Smooth muscle cell (in vitro differentiated cells): ENCODE results near the gene TMPRSS6. TPM values are rescaled to one million over a fixed set of nuclear protein-coding genes. Genes with fewer than 3 reads are reported as not detected.

Experiments used
- DNase-seq: peaks from one replicate; lab custom pipeline; 2025; ENCODE audit not compliant: unreplicated experiment; lab: John Stamatoyannopoulos, UW
- H2AFZ ChIP-seq: fragments of 200-600 bp; sonication (generic); 2 replicates; pipeline ENCODE4 v1.6.0; 2016; ENCODE audit warnings: antibody characterized with exemption, low read depth, mild to moderate bottlenecking
- H3F3A ChIP-seq: fragments of 200-600 bp; sonication (generic); 2 replicates; pipeline ENCODE4 v1.6.0; 2017; ENCODE audit warnings: antibody characterized with exemption, low read depth
- H3K27ac ChIP-seq: fragments of 200-600 bp; sonication (generic); 2 replicates; pipeline ENCODE4 v1.5.1; 2016; ENCODE audit warnings: low read depth, mild to moderate bottlenecking
- H3K27me3 ChIP-seq: fragments of 200-600 bp; sonication (generic); 2 replicates; pipeline ENCODE4 v1.6.1; 2016; ENCODE audit warnings: low read depth, mild to moderate bottlenecking
- H3K36me3 ChIP-seq: fragments of 200-600 bp; sonication (generic); 2 replicates; pipeline ENCODE4 v1.5.1; 2016; ENCODE audit warnings: low read depth
- H3K4me1 ChIP-seq: fragments of 200-600 bp; sonication (generic); 2 replicates; pipeline ENCODE4 v1.5.1; 2016; ENCODE audit warnings: low read depth
- H3K4me2 ChIP-seq: fragments of 200-600 bp; sonication (generic); 2 replicates; pipeline ENCODE4 v1.6.0; 2016; ENCODE audit warnings: mild to moderate bottlenecking
- H3K4me3 ChIP-seq: fragments of 200-600 bp; sonication (generic); 2 replicates; pipeline ENCODE4 v1.5.1; 2016; ENCODE audit warnings: mild to moderate bottlenecking
- H3K79me2 ChIP-seq: fragments of 200-600 bp; sonication (generic); 2 replicates; pipeline ENCODE4 v1.6.0; 2016; ENCODE audit warnings: low read depth, mild to moderate bottlenecking
- H3K9ac ChIP-seq: fragments of 200-600 bp; sonication (generic); 2 replicates; pipeline ENCODE4 v1.6.0; 2016; ENCODE audit warnings: low read depth
- H3K9me3 ChIP-seq: fragments of 200-600 bp; sonication (generic); replicated peaks from 2 replicates; pipeline ENCODE4 v1.5.1; 2016; ENCODE audit warnings: low read depth
- H4K20me1 ChIP-seq: fragments of 200-600 bp; sonication (generic); 2 replicates; pipeline ENCODE4 v1.6.0; 2016; ENCODE audit warnings: low read depth
- WGBS: methylation state at CpG from one replicate; pipeline ENCODE4 v1.1.7; 2016; ENCODE audit warnings: low lambda C conversion rate; 5-methylcytosine and 5-hydroxymethylcytosine counted together
- polyA plus RNA-seq: library from polyadenylated mRNA; unstranded; fragments of >200 nt; fragmentation: Nextera tagmentation; extraction: Ambion mirVana; gene quantifications from 2 replicates; pipeline ENCODE4 v1.2.1, GENCODE V29; 2016
- total RNA-seq: library from RNA; depleted of rRNA; stranded (reverse); fragments of >200 nt; gene quantifications from 2 replicates; pipeline ENCODE4 v1.2.3, GENCODE V29; 2014
- TF ChIP-seq, protein P1 (sequence below): fragments of 200-600 bp; sonication (generic); IDR thresholded peaks from 2 replicates; pipeline ENCODE4 v1.5.1; 2017; ENCODE audit warnings: borderline replicate concordance, mild to moderate bottlenecking, antibody characterized with exemption; ENCODE audit not compliant: insufficient read depth, poor library complexity, severe bottlenecking

TMPRSS6 gene
- total and polyA plus RNA-seq, 2 experiments from 2014 or later = not detected

DNA sequence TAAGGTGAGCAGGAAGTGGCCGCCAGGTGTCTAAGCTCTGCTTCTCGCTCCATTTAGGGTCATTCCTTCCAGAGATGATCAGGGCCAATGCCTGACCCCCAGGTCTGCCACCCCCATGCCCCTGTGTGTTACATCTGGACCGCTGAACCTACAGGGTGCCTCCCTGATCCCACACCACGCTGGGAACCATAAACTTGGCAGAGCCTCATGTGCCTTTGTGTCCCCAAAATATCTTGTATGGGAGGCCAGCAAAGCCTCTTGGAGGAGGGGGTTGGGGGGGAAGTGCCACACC lies 94.0 kb downstream of the TMPRSS6 start:
- Histone ChIP-seq H3K27me3 (no peaks in the 10 kb centered on the region), H3K4me3 (no peak overlapping the region), H3F3A (no peaks in the 10 kb centered on the region), H3K9me3 (no peaks in the 10 kb centered on the region), H3K36me3 (no peaks in the 10 kb centered on the region), H4K20me1 (peaks cover 15% of the 10 kb centered on the region), H3K27ac (no peak overlapping the region), H3K4me1 (peaks cover 5% of the 10 kb centered on the region), H3K79me2 (peaks cover 17% of the 10 kb centered on the region), H2AFZ (no peak overlapping the region), H3K4me2 (no peak overlapping the region), H3K9ac (no peak overlapping the region)
- no peak for DNase-seq
- WGBS = 74% methylated on average over 4 of the region's 4 CpGs
- TF ChIP-seq, protein P1, sequence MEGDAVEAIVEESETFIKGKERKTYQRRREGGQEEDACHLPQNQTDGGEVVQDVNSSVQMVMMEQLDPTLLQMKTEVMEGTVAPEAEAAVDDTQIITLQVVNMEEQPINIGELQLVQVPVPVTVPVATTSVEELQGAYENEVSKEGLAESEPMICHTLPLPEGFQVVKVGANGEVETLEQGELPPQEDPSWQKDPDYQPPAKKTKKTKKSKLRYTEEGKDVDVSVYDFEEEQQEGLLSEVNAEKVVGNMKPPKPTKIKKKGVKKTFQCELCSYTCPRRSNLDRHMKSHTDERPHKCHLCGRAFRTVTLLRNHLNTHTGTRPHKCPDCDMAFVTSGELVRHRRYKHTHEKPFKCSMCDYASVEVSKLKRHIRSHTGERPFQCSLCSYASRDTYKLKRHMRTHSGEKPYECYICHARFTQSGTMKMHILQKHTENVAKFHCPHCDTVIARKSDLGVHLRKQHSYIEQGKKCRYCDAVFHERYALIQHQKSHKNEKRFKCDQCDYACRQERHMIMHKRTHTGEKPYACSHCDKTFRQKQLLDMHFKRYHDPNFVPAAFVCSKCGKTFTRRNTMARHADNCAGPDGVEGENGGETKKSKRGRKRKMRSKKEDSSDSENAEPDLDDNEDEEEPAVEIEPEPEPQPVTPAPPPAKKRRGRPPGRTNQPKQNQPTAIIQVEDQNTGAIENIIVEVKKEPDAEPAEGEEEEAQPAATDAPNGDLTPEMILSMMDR = no peak

Other genes starting within 250 kb of the TMPRSS6 start
- gene NCF4, start 248.7 kb downstream of the TMPRSS6 start, total RNA-seq = not detected in 2 replicates
- gene NCF4, start 248.7 kb downstream of the TMPRSS6 start, polyA plus RNA-seq = 0.15 and 0.41 TPM in 2 replicates
- gene CSF2RB, start 196.1 kb downstream of the TMPRSS6 start, total RNA-seq = 0.22 TPM in 1 of 2 replicates, not detected in the other
- gene CSF2RB, start 196.1 kb downstream of the TMPRSS6 start, polyA plus RNA-seq = 0.25 and 0.43 TPM in 2 replicates
- gene TST, start 90.3 kb downstream of the TMPRSS6 start, total RNA-seq = 10.4 and 19.9 TPM in 2 replicates
- gene TST, start 90.3 kb downstream of the TMPRSS6 start, polyA plus RNA-seq = 15.0 and 17.5 TPM in 2 replicates
- gene MPST, start 90.0 kb downstream of the TMPRSS6 start, total RNA-seq = 49.9 and 55.3 TPM in 2 replicates
- gene MPST, start 90.0 kb downstream of the TMPRSS6 start, polyA plus RNA-seq = 105 and 119 TPM in 2 replicates
- gene KCTD17, start 58.0 kb downstream of the TMPRSS6 start, total RNA-seq = 8.2 and 20.0 TPM in 2 replicates
- gene KCTD17, start 58.0 kb downstream of the TMPRSS6 start, polyA plus RNA-seq = 31.8 and 36.9 TPM in 2 replicates
- gene IL2RB, start 40.2 kb upstream of the TMPRSS6 start, total RNA-seq = 0.76 and 1.1 TPM in 2 replicates
- 3.6 and 3.8 TPM in 2 replicates for gene IL2RB, start 40.2 kb upstream of the TMPRSS6 start, polyA plus RNA-seq
- 11.8 and 14.3 TPM in 2 replicates for gene C1QTNF6, start 78.5 kb upstream of the TMPRSS6 start, total RNA-seq
- gene C1QTNF6, start 78.5 kb upstream of the TMPRSS6 start, polyA plus RNA-seq = 26.8 and 33.6 TPM in 2 replicates
- gene SSTR3, start 102.8 kb upstream of the TMPRSS6 start, total RNA-seq = not detected in 2 replicates
- gene SSTR3, start 102.8 kb upstream of the TMPRSS6 start, polyA plus RNA-seq = not detected in 2 replicates
- gene RAC2, start 134.6 kb upstream of the TMPRSS6 start, total RNA-seq = 3.6 and 6.5 TPM in 2 replicates
- gene RAC2, start 134.6 kb upstream of the TMPRSS6 start, polyA plus RNA-seq = 3.3 and 4.0 TPM in 2 replicates
- not detected in 2 replicates for gene CYTH4, start 172.8 kb upstream of the TMPRSS6 start, total RNA-seq
- gene CYTH4, start 172.8 kb upstream of the TMPRSS6 start, polyA plus RNA-seq = not detected in 2 replicates